Stimulated activated CD4-positive, alpha-beta T cell treated with anti-CD3 and anti-CD28 coated beads, Interleukin-2, amount 100 ng/mL, for 48 hours (primary cell): ENCODE results near the gene NPFFR1.
"Not testable (repeated sequence)": the region's sequence is repeated elsewhere in the genome, so short reads cannot be mapped to it uniquely, and the experiment has no call there.

Source experiments
- DNase-seq, 2 donors: peaks; one replicate each; pipeline ENCODE4 v3.0.0-alpha.2; 2020

The NPFFR1 gene

GRCh38 chr10:70284542-70285475 lies 1.0 kb upstream of the NPFFR1 start:
- no peak for DNase-seq

- DNase-seq: no peak
These were observed 746 bp downstream of the NPFFR1 start for GRCh38 chr10:70283071-70283444.

- DNase-seq: no peak
These were observed 2.2 kb downstream of the NPFFR1 start for GRCh38 chr10:70281609-70282008.

- no peak for DNase-seq
These were observed 3.7 kb downstream of the NPFFR1 start for GRCh38 chr10:70280099-70280498.

GRCh38 chr10:70277396-70278030 lies 6.3 kb downstream of the NPFFR1 start:
- no peak for DNase-seq

GRCh38 chr10:70274643-70275042 lies 9.2 kb downstream of the NPFFR1 start:
- no peak for DNase-seq

- DNase-seq: no peak
These were observed 10.9 kb downstream of the NPFFR1 start for GRCh38 chr10:70272925-70273316.

- DNase-seq: no peak
These were observed 11.5 kb downstream of the NPFFR1 start for GRCh38 chr10:70271996-70272924.

- no peak for DNase-seq
These were observed 12.9 kb downstream of the NPFFR1 start for GRCh38 chr10:70270952-70271351.

- no peak for DNase-seq
These were observed 14.1 kb downstream of the NPFFR1 start for GRCh38 chr10:70269741-70270140.

- no peak for DNase-seq
These were observed 15.4 kb downstream of the NPFFR1 start for GRCh38 chr10:70268376-70268775.

GRCh38 chr10:70267161-70267933 lies 16.5 kb downstream of the NPFFR1 start:
- DNase-seq: peak in 1 of 2 donors; percentile 4

- no peak for DNase-seq
These were observed 17.1 kb downstream of the NPFFR1 start for GRCh38 chr10:70266701-70267100.

- DNase-seq: no peak
These were observed 17.7 kb downstream of the NPFFR1 start for GRCh38 chr10:70266056-70266455.

GRCh38 chr10:70265032-70265689 lies 18.6 kb downstream of the NPFFR1 start:
- DNase-seq: no peak

GRCh38 chr10:70260734-70261133 lies 23.1 kb downstream of the NPFFR1 start:
- DNase-seq: no peak

GRCh38 chr10:70260259-70260658 lies 23.5 kb downstream of the NPFFR1 start:
- no peak for DNase-seq

GRCh38 chr10:70258216-70258615 lies 25.6 kb downstream of the NPFFR1 start:
- no peak for DNase-seq

- not testable (repeated sequence) for DNase-seq
These were observed 26.0 kb downstream of the NPFFR1 start for GRCh38 chr10:70257816-70258215.

GRCh38 chr10:70256463-70256862 lies 27.3 kb downstream of the NPFFR1 start:
- no peak for DNase-seq
